ENCODE results near the gene FAM120C.

The FAM120C gene

GRCh38 chrX:54194982-54195588 is 12.0 kb upstream of the FAM120C start:
- in situ Hi-C loops (cut with HindIII; ENCODE audit: low sequenced_read_pairs), result no loop called here
- DNase-seq (ENCODE audit: low read depth, low spot score), result no peak
- TF ChIP-seq CTCF (IDR thresholded peaks at IDR 0.05; ENCODE audit: low read depth, low read length), result no peak
- no peak overlapping the region for H3K4me3 ChIP-seq (ENCODE audit: low read depth, low read length)

GRCh38 chrX:54193085-54193821 is 10.2 kb upstream of the FAM120C start:
- H3K4me3 ChIP-seq (ENCODE audit: low read depth, low read length), result no peak overlapping the region
- TF ChIP-seq CTCF (IDR thresholded peaks at IDR 0.05; ENCODE audit: low read depth, low read length), result no peak
- DNase-seq (ENCODE audit: low read depth, low spot score), result no peak
- in situ Hi-C loops (cut with HindIII; ENCODE audit: low sequenced_read_pairs), result no loop called here

GRCh38 chrX:54184474-54184873 is 1.4 kb upstream of the FAM120C start:
- DNase-seq (ENCODE audit: low read depth, low spot score), result no peak
- in situ Hi-C loops (cut with HindIII; ENCODE audit: low sequenced_read_pairs), result no loop called here
- no peak overlapping the region for H3K4me3 ChIP-seq (ENCODE audit: low read depth, low read length)
- TF ChIP-seq CTCF (IDR thresholded peaks at IDR 0.05; ENCODE audit: low read depth, low read length), result no peak

- no peak for DNase-seq (ENCODE audit: low read depth, low spot score)
- H3K4me3 ChIP-seq (ENCODE audit: low read depth, low read length), result peak overlapping the region; percentile 52
- TF ChIP-seq CTCF (IDR thresholded peaks at IDR 0.05; ENCODE audit: low read depth, low read length), result no peak
- in situ Hi-C loops (cut with HindIII; ENCODE audit: low sequenced_read_pairs), result no loop called here
Measured at GRCh38 chrX:54182194-54182863, 725 bp downstream of the FAM120C start.

- TF ChIP-seq CTCF (IDR thresholded peaks at IDR 0.05; ENCODE audit: low read depth, low read length), result no peak
- H3K4me3 ChIP-seq (ENCODE audit: low read depth, low read length), result peak overlapping the region; percentile 52
- DNase-seq (ENCODE audit: low read depth, low spot score), result peak; percentile 67
- in situ Hi-C loops (cut with HindIII; ENCODE audit: low sequenced_read_pairs), result no loop called here
Measured at GRCh38 chrX:54181202-54181953, 1.7 kb downstream of the FAM120C start.

- peak; percentile 27 for DNase-seq (ENCODE audit: low read depth, low spot score)
- no peak for TF ChIP-seq CTCF (IDR thresholded peaks at IDR 0.05; ENCODE audit: low read depth, low read length)
Measured at GRCh38 chrX:54180403-54180802, 2.7 kb downstream of the FAM120C start.

More at GRCh38 chrX:54180403-54180802, 2.7 kb downstream of the FAM120C start:
- H3K4me3 ChIP-seq (ENCODE audit: low read depth, low read length), result peak overlapping the region; percentile 52
- in situ Hi-C loops (cut with HindIII; ENCODE audit: low sequenced_read_pairs), result no loop called here

Data from astrocyte of the spinal cord (primary cell).